ENCODE data around the gene PACS2. TPM values are rescaled to one million over a fixed set of nuclear protein-coding genes. Genes with fewer than 3 reads are reported as not detected.
"Not testable (repeated sequence)": the region's sequence is repeated elsewhere in the genome, so short reads cannot be mapped to it uniquely, and the experiment has no call there.

Gene PACS2
- total RNA-seq, 1 experiment from 2014 or later: 55.2 TPM

DNA sequence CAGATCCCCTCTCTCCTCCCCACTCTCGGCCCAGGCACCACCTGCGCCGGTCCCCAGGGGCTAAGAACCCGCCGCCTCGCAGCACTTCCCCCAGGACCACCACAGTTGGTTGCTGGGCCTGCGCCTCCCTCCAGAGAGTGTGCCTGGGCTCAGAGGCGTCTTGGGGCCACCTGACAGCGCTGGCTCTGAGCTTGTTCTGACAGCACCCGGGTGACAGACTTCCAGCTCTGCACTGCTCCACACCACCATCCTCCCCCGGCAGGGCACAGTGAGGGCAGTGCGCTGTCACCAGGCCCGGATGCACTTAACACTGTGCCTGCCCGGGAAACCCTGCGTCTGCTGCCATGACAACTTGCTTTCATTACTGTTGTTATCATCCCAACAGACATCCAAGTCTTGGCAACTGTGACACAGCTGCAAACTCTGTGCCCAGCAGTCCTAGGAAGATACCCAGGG, 20.4 kb upstream of the PACS2 start:
- ATAC-seq: peak; percentile 64

DNA sequence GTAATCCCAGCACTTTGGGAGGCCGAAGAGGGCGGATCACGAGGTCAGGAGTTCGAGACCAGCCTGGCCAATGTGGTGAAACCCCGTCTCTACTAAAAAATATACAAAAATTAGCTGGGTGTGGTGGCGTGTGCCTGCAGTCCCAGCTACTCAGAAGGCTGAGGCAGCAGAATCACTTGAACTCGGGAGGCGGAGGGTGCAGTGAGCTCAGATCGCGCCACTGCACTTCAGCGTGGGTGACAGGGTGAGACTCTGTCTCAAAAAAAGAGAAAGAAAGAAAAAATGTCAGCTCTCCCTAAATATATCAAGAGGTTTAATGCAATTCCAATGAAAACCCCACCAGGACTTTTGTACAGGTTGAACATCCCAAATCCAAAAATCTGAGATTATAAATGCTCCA, 17.2 kb upstream of the PACS2 start:
- ATAC-seq: not testable (repeated sequence)

More for the DNA sequence above, 20.4 kb upstream of the PACS2 start:
- H3K4me1 ChIP-seq (ENCODE audit: control insufficient read depth, insufficient read depth, low read length): peaks cover 7% of the 10 kb centered on the region; the same call in 1 of the 2 replicates
- H3K4me3 ChIP-seq (ENCODE audit: low read depth in 2 of 2, low read length in 2 of 2): no peak overlapping the region
- TF ChIP-seq, protein P1, sequence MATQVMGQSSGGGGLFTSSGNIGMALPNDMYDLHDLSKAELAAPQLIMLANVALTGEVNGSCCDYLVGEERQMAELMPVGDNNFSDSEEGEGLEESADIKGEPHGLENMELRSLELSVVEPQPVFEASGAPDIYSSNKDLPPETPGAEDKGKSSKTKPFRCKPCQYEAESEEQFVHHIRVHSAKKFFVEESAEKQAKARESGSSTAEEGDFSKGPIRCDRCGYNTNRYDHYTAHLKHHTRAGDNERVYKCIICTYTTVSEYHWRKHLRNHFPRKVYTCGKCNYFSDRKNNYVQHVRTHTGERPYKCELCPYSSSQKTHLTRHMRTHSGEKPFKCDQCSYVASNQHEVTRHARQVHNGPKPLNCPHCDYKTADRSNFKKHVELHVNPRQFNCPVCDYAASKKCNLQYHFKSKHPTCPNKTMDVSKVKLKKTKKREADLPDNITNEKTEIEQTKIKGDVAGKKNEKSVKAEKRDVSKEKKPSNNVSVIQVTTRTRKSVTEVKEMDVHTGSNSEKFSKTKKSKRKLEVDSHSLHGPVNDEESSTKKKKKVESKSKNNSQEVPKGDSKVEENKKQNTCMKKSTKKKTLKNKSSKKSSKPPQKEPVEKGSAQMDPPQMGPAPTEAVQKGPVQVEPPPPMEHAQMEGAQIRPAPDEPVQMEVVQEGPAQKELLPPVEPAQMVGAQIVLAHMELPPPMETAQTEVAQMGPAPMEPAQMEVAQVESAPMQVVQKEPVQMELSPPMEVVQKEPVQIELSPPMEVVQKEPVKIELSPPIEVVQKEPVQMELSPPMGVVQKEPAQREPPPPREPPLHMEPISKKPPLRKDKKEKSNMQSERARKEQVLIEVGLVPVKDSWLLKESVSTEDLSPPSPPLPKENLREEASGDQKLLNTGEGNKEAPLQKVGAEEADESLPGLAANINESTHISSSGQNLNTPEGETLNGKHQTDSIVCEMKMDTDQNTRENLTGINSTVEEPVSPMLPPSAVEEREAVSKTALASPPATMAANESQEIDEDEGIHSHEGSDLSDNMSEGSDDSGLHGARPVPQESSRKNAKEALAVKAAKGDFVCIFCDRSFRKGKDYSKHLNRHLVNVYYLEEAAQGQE (IDR thresholded peaks at IDR 0.05; ENCODE audit: insufficient read depth in 1 of 2, low read depth in 2 of 2, low read length in 1 of 2): no peak
- TF ChIP-seq SIN3A (IDR thresholded peaks at IDR 0.05; ENCODE audit: borderline replicate concordance, insufficient read depth, low read depth, low read length) (no peak), TCF7L2 (IDR thresholded peaks at IDR 0.05; ENCODE audit: low read depth, low read length) (no peak), POLR2AphosphoS5 (IDR thresholded peaks at IDR 0.05; ENCODE audit: low read depth, low read length) (no peak)
- TF ChIP-seq, protein P2, sequence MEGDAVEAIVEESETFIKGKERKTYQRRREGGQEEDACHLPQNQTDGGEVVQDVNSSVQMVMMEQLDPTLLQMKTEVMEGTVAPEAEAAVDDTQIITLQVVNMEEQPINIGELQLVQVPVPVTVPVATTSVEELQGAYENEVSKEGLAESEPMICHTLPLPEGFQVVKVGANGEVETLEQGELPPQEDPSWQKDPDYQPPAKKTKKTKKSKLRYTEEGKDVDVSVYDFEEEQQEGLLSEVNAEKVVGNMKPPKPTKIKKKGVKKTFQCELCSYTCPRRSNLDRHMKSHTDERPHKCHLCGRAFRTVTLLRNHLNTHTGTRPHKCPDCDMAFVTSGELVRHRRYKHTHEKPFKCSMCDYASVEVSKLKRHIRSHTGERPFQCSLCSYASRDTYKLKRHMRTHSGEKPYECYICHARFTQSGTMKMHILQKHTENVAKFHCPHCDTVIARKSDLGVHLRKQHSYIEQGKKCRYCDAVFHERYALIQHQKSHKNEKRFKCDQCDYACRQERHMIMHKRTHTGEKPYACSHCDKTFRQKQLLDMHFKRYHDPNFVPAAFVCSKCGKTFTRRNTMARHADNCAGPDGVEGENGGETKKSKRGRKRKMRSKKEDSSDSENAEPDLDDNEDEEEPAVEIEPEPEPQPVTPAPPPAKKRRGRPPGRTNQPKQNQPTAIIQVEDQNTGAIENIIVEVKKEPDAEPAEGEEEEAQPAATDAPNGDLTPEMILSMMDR (IDR thresholded peaks at IDR 0.05): no peak
- no peaks in the 10 kb centered on the region for H3K9me3 ChIP-seq (ENCODE audit: control insufficient read depth, insufficient read depth, low read depth, low read length)
- intact Hi-C loops (cut with micrococcal nuclease; ENCODE audit: unreplicated experiment): no loop called here
- no TSS peak for BruUV-seq (replicated peaks)
- no peaks in the 10 kb centered on the region for H3K36me3 ChIP-seq (ENCODE audit: control insufficient read depth, insufficient read depth, low read length)
- no peak for DNase-seq (ENCODE audit: low read depth, low spot score)
- ChIA-PET POLR2A (no interaction called here), CTCF (no interaction called here)
- in situ Hi-C loops (cut with HindIII; ENCODE audit: low pct_unique_long_range_greater_than_20kb, low sequenced_read_pairs): no loop called here
- no peaks in the 10 kb centered on the region for H3K27me3 ChIP-seq (ENCODE audit: control insufficient read depth, insufficient read depth, low read length)
- no peak overlapping the region for H3K27ac ChIP-seq (ENCODE audit: low read length)

DNA sequence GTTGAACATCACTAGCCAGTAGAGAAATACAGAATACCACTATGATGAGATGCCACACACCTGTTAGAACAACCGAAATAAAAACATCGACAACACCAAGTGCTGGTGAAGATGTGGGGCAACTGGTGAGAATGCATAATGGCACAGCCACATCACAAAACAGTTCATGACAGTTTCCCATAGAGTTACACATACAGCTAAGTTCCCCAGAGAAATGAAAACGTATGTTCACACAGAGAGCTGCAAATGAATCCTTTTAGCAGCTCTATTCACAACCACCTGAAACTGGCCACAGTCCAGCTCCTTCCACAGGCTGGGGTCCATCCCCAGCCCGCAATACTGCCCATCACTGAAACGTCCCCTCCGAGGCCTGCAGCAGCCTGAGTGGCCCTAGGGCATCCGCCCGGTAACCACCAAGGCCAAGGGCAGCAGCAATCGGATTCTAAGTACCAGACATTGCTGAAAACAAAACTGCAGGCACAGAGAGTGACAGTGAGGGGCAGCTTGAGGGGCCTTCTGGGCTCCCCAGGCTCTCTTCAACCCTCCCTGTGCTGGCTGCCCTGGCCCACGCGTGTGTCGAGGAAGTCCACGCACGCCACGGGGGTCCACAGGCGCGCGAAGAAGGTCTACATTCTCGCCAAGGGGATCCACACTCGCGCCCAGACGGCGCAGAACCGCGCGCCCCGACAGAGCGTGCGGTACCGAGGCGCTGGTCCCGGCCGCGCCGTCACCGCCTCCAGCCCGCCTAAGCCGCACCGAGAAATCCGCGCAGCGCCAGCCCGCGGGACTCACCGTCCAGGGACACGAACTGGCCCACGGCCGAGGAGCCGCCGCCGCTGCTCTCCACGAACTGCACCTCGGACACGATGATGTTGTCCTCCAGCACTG, 14.7 kb upstream of the PACS2 start:
- no peaks in the 10 kb centered on the region for H3K4me1 ChIP-seq (ENCODE audit: control insufficient read depth, insufficient read depth, low read length)
- CTCF ChIA-PET: no interaction called here
- H3K36me3 ChIP-seq (ENCODE audit: control insufficient read depth, insufficient read depth, low read length): no peaks in the 10 kb centered on the region; the same call in 1 of the 2 replicates
- ATAC-seq (peak; percentile 6), DNase-seq (ENCODE audit: low read depth, low spot score) (no peak)
- TF ChIP-seq, protein P2 (IDR thresholded peaks at IDR 0.05): no peak
- TF ChIP-seq, protein P1 (IDR thresholded peaks at IDR 0.05; ENCODE audit: insufficient read depth in 1 of 2, low read depth in 2 of 2, low read length in 1 of 2): no peak
- TF ChIP-seq TCF7L2 (IDR thresholded peaks at IDR 0.05; ENCODE audit: low read depth, low read length): no peak
- no peak for TF ChIP-seq SIN3A (IDR thresholded peaks at IDR 0.05; ENCODE audit: borderline replicate concordance, insufficient read depth, low read depth, low read length)
- no peak for TF ChIP-seq POLR2AphosphoS5 (IDR thresholded peaks at IDR 0.05; ENCODE audit: low read depth, low read length)
- H3K9me3 ChIP-seq (ENCODE audit: control insufficient read depth, insufficient read depth, low read depth, low read length): no peaks in the 10 kb centered on the region
- POLR2A ChIA-PET: interaction anchor here (0.5 to 0.6 kb wide), 3 partner anchors 36 to 433 kb away, joined by 4 to 9 read pairs (median 5); no protein-coding TSS in a partner anchor
- H3K27me3 ChIP-seq (ENCODE audit: control insufficient read depth, insufficient read depth, low read length): no peaks in the 10 kb centered on the region
- intact Hi-C loops (cut with micrococcal nuclease; ENCODE audit: unreplicated experiment): no loop called here
- BruUV-seq (replicated peaks): no TSS peak
- in situ Hi-C loops (cut with HindIII; ENCODE audit: low pct_unique_long_range_greater_than_20kb, low sequenced_read_pairs): no loop called here
- peak overlapping the region; percentile 72 for H3K27ac ChIP-seq (ENCODE audit: low read length)
- H3K4me3 ChIP-seq (ENCODE audit: low read depth in 2 of 2, low read length in 2 of 2): peak overlapping the region; percentile 63 to 71

More for the DNA sequence above, 17.2 kb upstream of the PACS2 start:
- POLR2A ChIA-PET; intact Hi-C loops (cut with micrococcal nuclease; ENCODE audit: unreplicated experiment); CTCF ChIA-PET; H3K4me1 ChIP-seq (ENCODE audit: control insufficient read depth, insufficient read depth, low read length); H3K9me3 ChIP-seq (ENCODE audit: control insufficient read depth, insufficient read depth, low read depth, low read length); H3K4me3 ChIP-seq (ENCODE audit: low read depth in 2 of 2, low read length in 2 of 2); BruUV-seq (replicated peaks); H3K27me3 ChIP-seq (ENCODE audit: control insufficient read depth, insufficient read depth, low read length); H3K36me3 ChIP-seq (ENCODE audit: control insufficient read depth, insufficient read depth, low read length); H3K27ac ChIP-seq (ENCODE audit: low read length); DNase-seq (ENCODE audit: low read depth, low spot score); in situ Hi-C loops (cut with HindIII; ENCODE audit: low pct_unique_long_range_greater_than_20kb, low sequenced_read_pairs): not testable (repeated sequence)
